Heart left ventricle (tissue), 13 donors: ENCODE results near the gene DCTN1.

Experiments used
- CTCF ChIP-seq, 12 donors: fragments of 200-600 bp; sonication (generic) in 4 of 12; IDR thresholded peaks; one replicate each; pipeline versions ENCODE4 v1.5.0 to v1.8.0; 2018 to 2022; ENCODE audit warnings: antibody characterized with exemption in 12 of 12, mild to moderate bottlenecking in 5 of 12
- POLR2A ChIP-seq, 2 donors: fragments of 450-650 bp; IDR thresholded peaks; one replicate each; pipeline ENCODE4 v1.6.1; 2017; ENCODE audit warnings: antibody characterized with exemption in 2 of 2, mild to moderate bottlenecking in 2 of 2, moderate library complexity in 2 of 2
- donor health status: ischemic (EF 13 %, LVEDD 7.1; RV severe dilation, severe dysfunction).
- donor health status: DM: no; HTN: yes; CAD: no.
- donor health status: DM: no; HTN: no; CAD: no.
- donor health status: ischemic (EF 25% LVEDD 6.9; RV normal size, moderate dysfunction).
- donor health status: ischemic (EF 25% LVEDD 5.7; RV mildly dilated, moderate dysfunction).
- donor health status: ischemic (EF 35%, LVEDD 5.7; RV mildly dilated, moderate dysfunction).
- donor health status: nonischemic (EF 11% LVEDD 7.7; RV severe dilation, severe dysfunction).
- donor health status: DM: yes; HTN: yes; CAD: no.
- donor health status: PGD.
- donor health status: ischemic (EF 29% LVEDD 5.4; RV normal size, mild dysfunction).
- donor health status: nonischemic (EF 23%, LVEDD 6.1; RV moderate dilation, normal function).

- TF ChIP-seq CTCF (IDR thresholded peaks at IDR 0.05): no peak
- TF ChIP-seq POLR2A (IDR thresholded peaks at IDR 0.05): no peak
Measured at GRCh38 chr2:74327627-74328026, 52.5 kb downstream of the DCTN1 start.
